Measurements from ENCODE around the gene KTN1.

The KTN1 gene

DNA sequence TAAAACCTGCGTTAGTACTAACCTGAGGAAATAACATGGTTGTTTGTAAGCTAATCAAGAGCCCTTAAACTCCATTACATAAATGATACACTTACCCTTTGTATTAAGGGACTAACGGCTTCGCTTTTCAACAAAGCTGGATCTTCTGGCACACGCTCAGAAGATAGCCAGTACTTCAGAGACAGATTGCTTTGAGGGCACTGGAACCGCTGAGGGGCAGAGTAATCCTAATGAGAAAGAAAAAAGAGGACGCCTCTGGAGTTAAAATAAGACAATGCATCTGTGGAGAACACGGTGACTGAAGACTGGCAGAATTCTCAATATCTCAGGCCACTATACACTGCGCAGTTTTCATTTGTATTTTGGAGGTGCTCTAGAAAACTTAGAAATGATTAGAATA, 1.5 kb upstream of the KTN1 start:
- DNase-seq = peak; percentile 34

DNA sequence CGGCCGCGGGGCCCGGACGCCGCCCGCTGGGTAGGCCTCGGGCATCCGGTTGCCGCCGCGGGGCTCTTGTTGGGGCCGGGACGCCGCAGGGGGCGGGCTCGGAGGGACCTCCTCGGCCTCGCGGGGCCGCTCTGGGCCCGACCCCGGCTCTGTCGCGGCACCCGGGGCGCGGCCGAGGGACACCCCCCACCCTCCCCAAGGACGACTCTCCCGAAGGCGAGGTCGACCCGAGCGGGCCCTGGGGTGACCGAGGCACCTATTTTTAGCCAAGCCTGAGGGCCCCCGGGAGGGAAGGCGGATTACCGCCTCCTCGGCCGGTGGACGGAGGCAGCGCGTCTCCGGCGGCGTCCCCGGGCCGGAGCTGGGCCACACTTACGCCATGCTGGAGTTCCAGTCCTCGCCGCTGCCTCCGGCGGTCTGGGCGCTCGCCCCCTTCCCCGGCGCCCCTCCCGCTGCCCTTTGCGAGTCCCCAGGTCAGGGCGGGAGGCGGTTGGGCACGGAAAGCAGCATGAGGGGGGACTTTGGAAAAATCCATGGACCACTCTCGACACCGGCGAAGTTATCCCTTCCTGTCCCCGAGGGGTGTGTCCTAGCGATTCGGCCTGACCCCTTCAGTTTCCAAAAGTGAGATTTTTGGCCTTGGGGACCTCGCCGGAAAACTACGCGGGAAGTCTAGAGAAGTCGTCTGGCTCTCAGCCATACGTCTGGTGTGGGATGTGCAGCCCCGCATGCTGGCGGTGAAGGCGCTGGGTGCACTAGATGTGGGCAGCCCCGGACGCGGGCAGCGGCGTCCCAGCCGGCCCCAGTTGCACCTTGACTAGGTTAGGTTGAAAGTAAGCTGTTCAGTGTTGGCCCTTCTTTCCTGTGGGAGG, 699 bp downstream of the KTN1 start:
- peak; percentile 41 for DNase-seq

DNA sequence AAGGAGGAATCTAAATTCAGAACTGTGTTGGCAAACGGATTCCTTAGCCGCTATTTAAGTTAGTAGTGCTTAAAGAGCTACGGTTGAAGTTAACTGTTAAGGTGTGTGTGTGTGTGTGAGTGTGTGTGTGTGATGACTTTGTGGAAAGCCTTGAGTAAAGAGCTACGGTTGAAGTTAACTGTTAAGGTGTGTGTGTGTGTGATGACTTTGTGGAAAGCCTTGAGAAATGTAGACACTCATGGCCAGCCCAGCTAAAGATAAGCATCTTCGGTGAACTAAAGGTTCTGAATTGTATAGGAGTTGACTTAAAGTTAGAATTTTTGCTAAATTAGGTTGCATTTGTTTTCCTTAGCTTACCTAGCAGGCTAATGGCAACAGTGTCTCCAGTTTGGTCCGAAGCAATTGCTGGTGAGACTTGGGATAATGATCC, 1.4 kb downstream of the KTN1 start:
- DNase-seq = no peak

DNA sequence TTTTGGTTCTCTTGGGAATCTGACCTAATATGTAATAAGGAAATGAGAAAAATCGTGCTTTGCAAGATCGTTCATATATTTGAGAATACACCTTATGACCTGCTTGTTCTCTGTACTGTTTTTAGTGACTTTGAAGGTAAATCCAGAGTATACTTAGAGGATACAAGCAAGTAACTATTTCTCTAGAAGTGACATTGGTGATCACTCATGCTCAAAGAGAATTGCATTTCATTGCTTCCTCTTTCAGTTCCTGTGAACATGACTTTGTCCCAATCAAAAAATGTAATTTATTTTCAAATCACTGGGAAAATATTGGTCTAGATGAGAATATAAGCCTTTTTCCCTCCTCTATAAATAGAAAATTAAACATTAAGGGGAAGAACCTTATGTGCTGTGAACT, 2.7 kb downstream of the KTN1 start:
- DNase-seq = no peak

DNA sequence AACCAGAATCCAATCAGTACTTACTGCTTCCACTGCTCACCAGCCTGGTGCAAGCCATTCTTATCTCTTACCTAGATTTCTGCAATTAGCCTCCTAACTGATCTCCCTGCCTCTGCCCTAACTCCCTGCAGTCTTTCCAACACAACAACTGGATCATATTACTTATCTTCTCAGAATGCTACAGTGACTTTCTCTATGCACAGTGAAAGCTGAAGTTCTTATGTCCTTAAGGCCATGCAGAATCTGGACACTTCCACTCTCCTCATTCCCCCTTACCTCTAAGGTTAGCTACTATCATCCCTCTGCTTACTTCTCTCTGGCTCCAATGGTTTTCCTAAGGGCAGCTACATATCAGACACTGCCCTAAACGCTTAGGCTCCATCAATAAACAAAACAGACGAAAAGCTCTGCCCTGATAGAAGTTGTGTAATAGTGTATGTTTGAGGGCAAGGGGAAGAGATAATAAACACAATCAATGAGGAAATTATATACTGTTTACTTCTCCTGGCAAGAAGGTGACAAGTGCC, 4.0 kb downstream of the KTN1 start:
- no peak for DNase-seq

DNA sequence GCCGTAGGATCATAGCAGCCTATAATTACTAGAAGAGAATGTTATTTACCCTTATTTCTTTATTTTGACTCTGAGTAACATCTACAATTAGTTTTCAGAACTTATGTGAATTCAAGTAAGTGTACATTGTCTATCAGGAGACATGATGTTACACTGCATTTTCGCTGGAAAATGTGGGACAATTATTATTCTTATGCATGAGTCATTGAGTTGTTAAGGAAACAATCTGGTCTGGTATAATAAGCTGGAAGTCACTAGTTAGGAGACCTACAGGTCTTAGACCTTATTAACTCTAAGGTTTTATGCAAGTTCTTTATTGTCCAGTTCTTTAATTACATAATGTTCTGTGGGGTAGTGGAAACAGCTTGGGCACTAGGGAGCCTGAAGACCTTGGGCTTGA, 5.8 kb downstream of the KTN1 start:
- no peak for DNase-seq

DNA sequence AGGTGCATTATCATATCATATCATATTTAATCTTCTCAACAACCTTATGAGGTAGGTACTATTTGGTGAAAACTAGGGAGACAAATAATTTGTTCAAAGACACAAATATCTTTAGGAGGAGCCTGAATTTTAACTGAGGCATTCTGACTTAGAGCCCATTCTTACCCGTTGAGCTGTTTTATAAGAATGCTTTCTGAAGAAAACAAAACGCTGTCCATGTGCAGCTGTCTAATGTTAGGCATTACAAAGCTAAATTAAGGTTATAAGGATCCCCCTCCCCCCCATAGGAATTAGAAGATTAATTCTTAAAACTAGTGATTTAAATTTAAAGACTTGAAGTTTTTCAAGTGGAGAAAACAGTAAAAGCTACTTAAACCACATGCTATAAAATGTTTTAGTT, 6.4 kb downstream of the KTN1 start:
- no peak for DNase-seq

DNA sequence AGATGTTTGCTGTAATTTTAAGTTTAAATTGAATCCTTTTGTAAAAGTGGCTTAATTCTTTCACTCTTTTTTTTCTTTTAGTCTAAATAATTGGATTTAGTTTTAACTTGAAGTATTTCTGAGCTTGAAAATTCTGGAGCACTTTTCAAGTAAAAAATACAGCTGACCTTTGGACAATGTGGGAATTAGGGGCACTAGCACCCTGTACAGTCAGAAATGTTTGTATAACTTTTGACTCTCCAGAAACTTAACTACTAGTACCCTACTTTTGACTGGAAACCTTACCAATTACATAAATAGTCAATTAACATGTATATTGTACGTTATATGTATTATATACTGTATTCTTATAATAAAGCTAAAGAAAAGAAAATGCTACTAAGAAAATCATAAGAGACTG, 7.8 kb downstream of the KTN1 start:
- DNase-seq = no peak

DNA sequence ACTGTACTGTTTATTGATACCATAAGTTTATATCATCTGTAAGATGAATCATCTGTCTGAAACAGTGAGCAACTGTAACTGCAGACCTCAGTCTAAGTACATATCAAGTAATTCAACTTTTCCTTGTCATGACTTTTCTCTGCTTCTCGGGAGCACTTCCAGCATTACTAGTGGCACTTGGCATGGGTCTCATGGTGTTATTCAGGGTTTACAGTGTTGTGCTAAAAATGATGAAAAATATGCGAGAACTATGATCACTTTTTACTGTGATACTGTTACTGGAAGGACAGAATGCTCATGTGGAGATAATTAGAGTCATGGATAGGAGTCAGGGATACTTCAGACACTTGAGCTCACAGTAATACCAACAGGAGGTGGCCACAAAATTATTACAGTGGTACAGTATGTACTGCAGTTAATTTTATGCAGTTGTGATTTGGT, 8.3 kb downstream of the KTN1 start:
- DNase-seq = no peak

DNA sequence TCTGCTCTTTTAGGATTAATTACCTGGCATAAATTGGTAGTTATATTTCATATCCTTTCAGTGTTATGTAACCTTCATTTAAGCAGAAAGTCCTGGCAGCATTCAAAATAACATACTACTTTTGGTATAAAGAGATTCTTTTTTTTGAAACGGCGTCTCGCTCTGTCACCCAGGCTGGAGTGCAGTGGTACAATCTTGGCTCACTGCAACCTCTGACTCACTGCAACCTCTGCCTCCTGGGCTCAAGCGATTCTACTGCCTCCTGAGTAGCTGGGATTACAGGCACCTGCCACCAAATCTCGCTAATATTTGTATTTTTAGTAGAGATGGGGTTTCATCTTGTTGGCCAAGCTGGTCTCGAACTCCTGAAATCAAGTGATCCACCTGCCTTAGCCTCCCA, 9.2 kb downstream of the KTN1 start:
- no peak for DNase-seq

DNA sequence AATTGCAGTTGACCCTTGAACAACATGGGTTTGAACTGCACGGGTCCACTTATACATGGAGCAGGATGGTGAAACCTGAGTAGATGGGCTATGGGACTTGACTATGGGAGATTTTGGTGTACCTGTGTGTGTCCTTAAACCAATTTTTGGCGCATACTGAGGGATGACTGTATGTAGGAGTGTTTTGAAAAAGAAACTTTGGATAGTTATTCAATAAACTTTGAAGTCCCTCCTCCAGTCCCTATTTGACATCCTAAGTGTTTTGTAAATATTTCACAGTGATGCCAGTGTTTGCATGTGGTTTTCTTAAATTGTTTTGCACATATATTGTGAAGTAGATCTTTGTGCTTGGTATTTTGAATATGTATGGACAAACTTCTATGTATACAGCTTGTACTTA, 12.4 kb downstream of the KTN1 start:
- DNase-seq = no peak

DNA sequence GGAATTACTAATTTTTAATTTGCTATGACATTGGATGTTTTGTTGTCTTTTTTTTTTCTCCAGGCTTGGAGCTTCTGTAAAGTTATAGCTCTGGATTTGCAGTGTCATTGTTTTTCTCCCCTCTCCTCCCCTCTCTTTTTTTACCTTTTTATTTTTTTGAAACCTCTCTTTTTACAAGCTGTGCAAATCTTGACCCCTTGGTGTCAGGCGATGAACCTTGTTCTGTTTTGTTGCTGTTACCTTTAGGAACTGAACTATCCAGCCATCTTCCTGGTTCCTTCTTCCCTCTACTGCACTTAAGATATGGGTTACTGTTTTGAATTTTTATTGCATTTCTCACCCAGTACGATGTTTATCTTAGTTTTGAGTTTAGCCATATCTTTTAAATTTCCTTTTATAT, 13.7 kb downstream of the KTN1 start:
- DNase-seq = no peak

DNA sequence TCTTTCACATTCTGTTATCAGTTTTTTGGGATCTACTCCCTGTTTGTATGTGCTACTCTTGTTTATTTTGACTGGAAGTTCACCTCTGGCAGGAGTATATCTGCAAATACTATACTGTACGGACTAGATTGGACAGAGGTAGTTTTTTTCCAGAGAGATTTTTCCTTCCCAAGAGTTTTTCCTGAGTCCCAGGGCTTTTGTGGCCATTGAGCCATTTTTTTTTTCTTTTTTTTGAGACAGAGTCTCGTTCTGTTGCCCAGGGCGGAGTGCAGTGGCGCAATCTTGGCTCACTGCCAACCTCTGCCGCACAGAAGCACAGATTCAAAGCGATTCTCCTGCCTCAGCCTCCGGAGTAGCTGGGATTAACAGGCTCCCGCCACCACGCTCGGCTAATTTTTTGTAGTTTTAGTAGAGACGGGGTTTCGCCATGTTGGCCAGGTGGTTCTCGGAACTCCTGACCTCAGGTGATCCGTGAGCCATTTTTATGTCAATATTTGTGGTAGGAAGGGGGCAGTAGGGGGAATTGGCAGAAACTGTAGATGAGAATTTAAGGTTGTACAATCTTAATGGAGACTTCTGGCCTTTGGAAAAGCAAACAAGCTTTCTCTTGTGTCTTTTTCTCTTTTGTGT, 19.4 kb downstream of the KTN1 start:
- no peak for DNase-seq

DNA sequence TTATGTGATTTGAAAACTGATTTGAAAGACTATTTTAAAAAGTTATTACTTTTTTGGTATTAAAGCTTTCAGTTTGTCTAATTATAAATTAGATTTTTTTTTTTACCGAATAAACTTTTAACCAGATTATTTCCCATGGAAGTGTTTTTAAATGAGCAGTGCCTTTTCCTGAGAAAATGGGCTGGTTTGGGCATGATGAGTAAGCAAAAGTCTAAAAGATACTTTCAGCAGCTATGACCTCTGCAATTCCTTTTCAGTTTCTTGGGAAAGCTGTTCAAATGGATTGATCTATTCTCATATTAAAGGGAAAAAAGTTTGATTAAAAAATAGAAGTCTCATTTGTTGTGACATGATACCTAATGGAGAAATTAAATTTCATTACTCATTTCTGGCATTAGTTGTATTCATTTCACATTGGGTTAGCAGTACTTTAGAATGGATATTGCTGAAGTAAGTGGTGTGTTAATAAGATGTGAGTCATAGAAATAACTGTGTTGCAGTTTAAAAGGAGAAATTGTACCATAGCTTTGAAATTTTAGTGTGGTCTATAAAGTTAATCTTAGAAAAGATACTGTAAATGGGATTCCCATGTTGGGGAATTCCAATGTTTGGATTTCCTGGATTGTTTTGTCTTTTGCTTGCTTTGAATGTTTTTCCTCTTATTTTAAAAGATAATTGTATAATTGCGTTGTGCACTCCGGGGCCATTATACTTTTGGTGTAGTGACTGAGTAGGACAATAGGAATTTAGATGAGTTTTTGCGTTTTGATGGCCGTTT, 21.0 kb downstream of the KTN1 start:
- DNase-seq = no peak

DNA sequence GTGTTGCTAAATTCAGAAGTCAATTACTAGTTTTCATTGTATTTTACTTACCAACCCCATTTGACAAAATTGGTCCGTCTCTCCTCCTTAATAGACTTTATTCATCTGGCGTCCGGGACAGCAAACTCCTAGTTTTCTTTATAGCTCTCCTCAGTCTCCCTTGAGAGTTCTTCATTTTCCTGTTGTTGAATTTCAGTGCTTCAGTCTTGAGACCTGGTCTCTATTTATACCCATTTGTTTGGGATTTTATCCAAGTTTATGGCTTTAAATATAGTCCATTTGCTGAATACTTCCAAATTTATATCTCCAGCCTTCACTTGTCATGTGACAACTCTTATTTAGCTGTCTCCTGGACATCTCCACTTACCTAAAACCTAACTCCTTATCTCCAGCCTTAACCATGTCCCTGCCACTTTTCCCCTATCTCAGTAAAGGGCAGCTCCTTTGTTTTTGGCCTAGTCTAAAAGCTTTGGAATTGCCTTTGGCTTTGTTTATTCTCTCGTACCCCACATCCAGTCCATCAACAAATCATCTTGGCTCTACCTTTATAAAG, 23.5 kb downstream of the KTN1 start:
- no peak for DNase-seq

DNA sequence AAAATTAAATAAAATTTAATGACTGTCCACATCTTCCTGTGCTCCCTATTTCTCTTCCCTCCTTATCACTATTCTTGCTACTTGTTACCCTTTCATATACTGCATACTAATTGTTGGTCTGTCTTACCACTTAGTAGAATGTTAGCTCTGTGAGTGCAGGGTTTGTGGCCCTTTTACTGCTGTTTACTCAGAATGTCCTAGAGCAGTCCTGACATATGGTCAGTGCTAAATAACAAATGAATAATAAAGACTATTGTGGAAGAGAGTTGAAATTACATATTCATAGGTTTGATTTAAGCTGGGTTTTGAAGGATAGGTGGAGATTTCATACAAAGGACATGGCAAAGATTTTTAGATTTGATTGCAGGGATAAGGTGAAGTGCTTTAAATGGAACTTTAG, 24.5 kb downstream of the KTN1 start:
- no peak for DNase-seq

DNA sequence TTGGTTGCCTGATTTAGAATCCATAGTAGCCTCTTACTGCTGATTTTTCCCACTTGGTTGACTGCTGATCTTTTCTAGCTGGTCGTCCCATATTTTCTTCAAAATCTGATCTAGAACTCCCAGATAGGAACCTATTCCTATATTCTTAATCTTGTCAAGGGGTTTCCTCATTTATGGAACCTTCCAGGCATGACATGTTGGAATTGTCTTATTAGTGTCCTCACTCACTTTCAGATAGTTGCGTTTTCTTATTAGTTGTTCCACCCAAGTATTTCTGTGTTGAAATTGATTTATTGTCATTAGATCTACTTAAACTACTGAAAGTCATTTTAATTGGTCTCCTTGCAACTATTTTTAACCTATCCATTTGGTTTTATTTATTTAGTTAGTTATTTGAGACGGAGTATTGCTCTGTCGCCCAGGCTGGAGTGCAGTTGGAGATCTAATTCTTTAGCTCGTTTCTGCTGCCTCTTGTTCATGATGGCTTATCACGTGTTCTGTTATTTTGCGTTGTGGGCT, 25.0 kb downstream of the KTN1 start:
- no peak for DNase-seq

DNA sequence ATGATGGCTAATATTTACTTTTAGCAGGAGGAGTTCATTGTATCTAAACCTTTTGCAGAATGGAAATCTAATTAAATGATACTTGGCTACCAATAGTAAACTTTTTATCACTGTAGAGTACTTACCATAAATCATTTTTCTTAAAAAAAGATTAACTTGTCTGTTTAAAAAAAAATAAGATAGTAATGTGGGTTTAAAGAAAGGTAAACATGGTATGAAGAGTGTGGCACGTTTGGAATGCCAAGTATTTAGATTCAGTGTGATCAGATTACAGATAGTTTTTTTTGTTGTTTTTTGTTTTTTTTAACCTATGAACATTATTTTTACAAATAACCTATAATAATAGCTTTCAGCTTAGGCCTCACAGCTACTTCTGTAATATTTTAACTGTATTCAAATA, 25.8 kb downstream of the KTN1 start:
- DNase-seq = no peak

DNA sequence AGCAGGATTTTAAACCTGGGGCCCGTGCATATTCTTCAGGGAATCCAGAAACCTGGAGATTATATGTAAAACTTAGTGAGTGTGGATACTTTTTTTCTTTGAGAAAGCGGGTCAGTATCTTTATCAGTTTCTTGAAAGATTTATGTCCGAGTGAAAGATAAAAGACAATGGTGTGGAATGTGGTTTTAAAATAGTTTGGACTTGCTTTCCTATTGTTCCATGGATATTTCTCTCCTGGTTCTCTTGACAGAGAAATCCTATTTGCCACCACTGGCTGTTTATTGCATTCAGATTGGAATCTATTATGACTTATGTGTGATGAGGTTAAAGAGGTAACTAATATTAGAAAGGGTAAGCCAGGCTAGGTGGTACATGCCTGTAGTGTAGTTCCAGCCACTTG, 27.4 kb downstream of the KTN1 start:
- no peak for DNase-seq

DNA sequence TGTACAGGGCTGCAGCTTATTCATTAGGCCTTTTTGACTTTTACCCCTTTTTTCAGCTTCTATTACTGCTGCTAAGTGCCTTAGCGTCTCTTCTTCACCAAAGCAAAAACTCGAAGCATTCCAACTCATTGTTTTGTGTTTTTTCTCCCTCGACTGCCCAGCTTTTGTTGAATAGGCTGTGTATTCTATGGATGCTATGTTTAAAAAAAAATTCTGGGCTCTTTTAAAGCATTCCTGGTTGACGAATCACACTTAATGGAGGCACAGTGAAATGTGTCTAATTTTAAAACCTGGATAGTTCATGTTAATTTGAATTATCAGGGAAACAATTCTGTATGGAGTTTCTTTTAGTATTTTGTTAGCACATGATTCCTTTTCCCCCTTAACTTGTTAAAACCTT, 29.7 kb downstream of the KTN1 start:
- DNase-seq = no peak

DNA sequence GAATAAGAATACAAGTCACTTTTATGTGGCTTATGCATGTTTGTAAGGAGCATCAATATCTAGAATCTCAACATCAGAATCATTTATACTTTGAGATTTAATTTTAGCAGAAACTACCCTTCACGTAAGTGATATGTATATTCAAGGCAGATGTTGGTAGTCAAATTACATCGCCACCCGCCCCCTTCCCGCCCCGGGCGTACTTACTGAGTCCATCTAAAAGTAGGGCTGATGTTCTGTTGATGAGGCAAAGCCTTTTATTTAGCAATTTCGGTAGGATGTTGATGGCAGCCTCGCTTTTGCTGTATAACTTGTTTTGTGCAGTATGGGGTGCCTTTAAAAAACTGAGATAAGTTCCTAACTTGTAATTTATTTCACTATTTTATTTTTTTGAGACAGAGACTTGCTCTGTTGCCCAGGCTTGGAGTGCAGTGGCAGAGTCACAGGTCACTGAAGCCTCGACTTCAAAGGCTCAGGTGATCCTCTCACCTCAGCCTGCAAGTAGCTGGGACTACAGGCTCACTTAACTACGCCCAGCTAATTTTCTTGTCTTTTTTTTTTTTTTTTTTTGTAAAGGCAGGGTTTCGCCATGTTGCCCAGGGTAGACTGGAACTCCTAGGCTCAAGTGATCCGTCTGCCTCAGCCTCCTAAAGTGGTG, 30.8 kb downstream of the KTN1 start:
- no peak for DNase-seq

DNA sequence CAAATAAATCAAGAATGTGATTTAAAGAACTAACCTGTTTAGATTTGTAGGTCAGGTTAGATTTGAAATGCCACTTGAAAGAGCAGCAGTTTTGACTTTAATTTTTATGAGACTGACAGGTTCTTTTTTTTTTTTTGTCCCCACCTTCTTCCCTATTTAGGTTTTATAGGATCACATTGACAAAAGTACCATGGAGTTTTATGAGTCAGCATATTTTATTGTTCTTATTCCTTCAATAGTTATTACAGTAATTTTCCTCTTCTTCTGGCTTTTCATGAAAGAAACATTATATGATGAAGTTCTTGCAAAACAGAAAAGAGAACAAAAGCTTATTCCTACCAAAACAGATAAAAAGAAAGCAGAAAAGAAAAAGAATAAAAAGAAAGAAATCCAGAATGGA, 31.9 kb downstream of the KTN1 start:
- no peak for DNase-seq

DNA sequence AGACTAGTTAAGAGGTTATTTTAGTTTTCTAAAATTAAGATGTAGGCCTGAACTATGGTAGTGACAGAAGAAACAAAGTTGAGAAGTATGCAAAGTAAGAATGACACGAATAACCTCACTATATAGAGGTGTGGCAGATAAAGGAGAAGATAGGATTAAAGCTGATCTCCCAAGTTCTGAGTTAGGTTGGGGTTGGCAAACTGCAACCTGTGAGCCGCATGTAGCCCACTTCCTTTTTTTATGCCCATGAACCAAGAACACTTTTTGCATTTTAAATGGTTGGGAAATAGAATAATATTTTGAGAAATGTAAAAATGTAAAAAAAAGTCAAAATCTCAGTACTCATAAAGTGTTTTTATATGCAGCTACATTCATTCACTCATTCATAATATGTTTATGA, 34.3 kb downstream of the KTN1 start:
- no peak for DNase-seq
